Measurements from ENCODE around the gene OVCA2. TPM values are rescaled to one million over a fixed set of nuclear protein-coding genes. Genes with fewer than 3 reads are reported as not detected.
A peak's percentile ranks its signal among the peaks of the same experiment; 100 is the strongest.

The OVCA2 gene
- total RNA-seq, 4 donors from 2014 or later: 32.4 to 49.0 (median 37.8) TPM

- Histone ChIP-seq H3K4me1 (peaks cover 0 to 23% (median 12%) of the 10 kb centered on the region in 4 donors), H3K9me3 (no peaks in the 10 kb centered on the region), H3K27me3 (no peaks in the 10 kb centered on the region), H3K4me3 (no peak overlapping the region), H3K36me3 (peaks cover 0 to 11% (median 0%) of the 10 kb centered on the region in 3 donors), H3K27ac (peak overlapping the region; percentile 38 to 72 (median 66))
- TF ChIP-seq CTCF (IDR thresholded peaks at IDR 0.05): no peak
- TF ChIP-seq POLR2A (IDR thresholded peaks at IDR 0.05): no peak
- DNase-seq: peak in 1 of 3 donors; percentile 43
Observed at GRCh38 chr17:2074919-2075318, 33.1 kb downstream of the OVCA2 start.

GRCh38 chr17:2075336-2076086 is 33.7 kb downstream of the OVCA2 start:
- peak in 1 of 3 donors; percentile 47 for DNase-seq
- no peaks in the 10 kb centered on the region for H3K27me3 ChIP-seq
- peak overlapping the region; percentile 38 to 72 (median 66) for H3K27ac ChIP-seq
- H3K4me3 ChIP-seq: no peak overlapping the region
- H3K9me3 ChIP-seq: no peaks in the 10 kb centered on the region
- peaks cover 0 to 22% (median 7%) of the 10 kb centered on the region in 4 donors for H3K4me1 ChIP-seq
- no peak for TF ChIP-seq POLR2A (IDR thresholded peaks at IDR 0.05)
- peak in 2 of 6 experiments; percentile 9 to 15 for TF ChIP-seq CTCF (IDR thresholded peaks at IDR 0.05)
- peaks cover 0 to 17% (median 0%) of the 10 kb centered on the region in 3 donors for H3K36me3 ChIP-seq

GRCh38 chr17:2076087-2076984 is 34.5 kb downstream of the OVCA2 start:
- H3K27me3 ChIP-seq: no peaks in the 10 kb centered on the region
- peak overlapping the region; percentile 38 to 72 (median 66) for H3K27ac ChIP-seq
- H3K4me1 ChIP-seq: peaks cover 0 to 18% (median 0%) of the 10 kb centered on the region in 4 donors
- no peaks in the 10 kb centered on the region for H3K9me3 ChIP-seq
- peak in 1 of 3 donors; percentile 43 for DNase-seq
- peaks cover 0 to 25% (median 0%) of the 10 kb centered on the region in 3 donors for H3K36me3 ChIP-seq
- H3K4me3 ChIP-seq: no peak overlapping the region
- TF ChIP-seq POLR2A (IDR thresholded peaks at IDR 0.05): no peak
- TF ChIP-seq CTCF (IDR thresholded peaks at IDR 0.05): no peak

GRCh38 chr17:2077040-2077439 is 35.2 kb downstream of the OVCA2 start:
- Histone ChIP-seq H3K4me1 (peaks cover 0 to 24% (median 0%) of the 10 kb centered on the region in 4 donors), H3K36me3 (peaks cover 0 to 28% (median 0%) of the 10 kb centered on the region in 3 donors), H3K4me3 (no peak overlapping the region), H3K9me3 (no peaks in the 10 kb centered on the region), H3K27ac (peak overlapping the region; percentile 38 to 72 (median 66)), H3K27me3 (no peaks in the 10 kb centered on the region)
- DNase-seq: no peak
- TF ChIP-seq CTCF (IDR thresholded peaks at IDR 0.05) (no peak), POLR2A (IDR thresholded peaks at IDR 0.05) (no peak)

- Histone ChIP-seq H3K27me3 (no peaks in the 10 kb centered on the region), H3K4me3 (no peak overlapping the region), H3K4me1 (peaks cover 10 to 54% (median 20%) of the 10 kb centered on the region in 4 donors), H3K36me3 (peaks cover 0 to 28% (median 0%) of the 10 kb centered on the region in 3 donors), H3K27ac (peak overlapping the region; percentile 81 to 99 (median 89)), H3K9me3 (no peaks in the 10 kb centered on the region)
- TF ChIP-seq CTCF (IDR thresholded peaks at IDR 0.05): no peak
- TF ChIP-seq POLR2A (IDR thresholded peaks at IDR 0.05): no peak
- DNase-seq: no peak
Observed at GRCh38 chr17:2081564-2081963, 39.7 kb downstream of the OVCA2 start.
